ENCODE data around the gene ABLIM3. TPM values are rescaled to one million over a fixed set of nuclear protein-coding genes. Genes with fewer than 3 reads are reported as not detected.

Gene ABLIM3
- total and polyA plus RNA-seq, 2 experiments from 2014 or later, result 1.1 to 2.1 TPM

DNA sequence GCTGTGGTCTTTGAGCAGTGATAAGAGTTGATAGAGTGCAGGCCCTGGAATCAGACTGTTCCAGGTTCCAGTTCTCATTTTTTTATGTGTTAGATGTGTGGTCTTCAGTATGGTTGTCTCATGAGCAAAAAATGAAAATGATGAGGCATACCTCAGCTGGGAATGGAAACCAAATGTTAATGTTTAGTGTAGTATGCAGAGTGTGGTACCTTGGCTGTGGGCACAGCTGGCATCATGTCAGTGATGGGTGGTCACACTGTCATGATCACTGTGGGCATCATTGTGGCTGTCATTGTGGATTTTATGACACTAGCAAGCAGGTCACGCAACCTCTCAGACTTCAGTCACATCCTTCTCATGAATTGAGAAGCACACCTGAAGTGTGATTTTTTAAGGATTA lies 6.4 kb downstream of the ABLIM3 start:
- Histone ChIP-seq H3K27ac (no peak overlapping the region), H3K36me3 (no peaks in the 10 kb centered on the region), H3K4me1 (ENCODE audit: low read depth) (no peaks in the 10 kb centered on the region), H3K9me3 (ENCODE audit: low read depth) (no peaks in the 10 kb centered on the region), H3K27me3 (peaks cover 3% of the 10 kb centered on the region), H3K4me3 (no peak overlapping the region)
- no peak for DNase-seq (ENCODE audit: low read depth in 1 of 2, low spot score in 1 of 2)
- TF ChIP-seq, protein P1, sequence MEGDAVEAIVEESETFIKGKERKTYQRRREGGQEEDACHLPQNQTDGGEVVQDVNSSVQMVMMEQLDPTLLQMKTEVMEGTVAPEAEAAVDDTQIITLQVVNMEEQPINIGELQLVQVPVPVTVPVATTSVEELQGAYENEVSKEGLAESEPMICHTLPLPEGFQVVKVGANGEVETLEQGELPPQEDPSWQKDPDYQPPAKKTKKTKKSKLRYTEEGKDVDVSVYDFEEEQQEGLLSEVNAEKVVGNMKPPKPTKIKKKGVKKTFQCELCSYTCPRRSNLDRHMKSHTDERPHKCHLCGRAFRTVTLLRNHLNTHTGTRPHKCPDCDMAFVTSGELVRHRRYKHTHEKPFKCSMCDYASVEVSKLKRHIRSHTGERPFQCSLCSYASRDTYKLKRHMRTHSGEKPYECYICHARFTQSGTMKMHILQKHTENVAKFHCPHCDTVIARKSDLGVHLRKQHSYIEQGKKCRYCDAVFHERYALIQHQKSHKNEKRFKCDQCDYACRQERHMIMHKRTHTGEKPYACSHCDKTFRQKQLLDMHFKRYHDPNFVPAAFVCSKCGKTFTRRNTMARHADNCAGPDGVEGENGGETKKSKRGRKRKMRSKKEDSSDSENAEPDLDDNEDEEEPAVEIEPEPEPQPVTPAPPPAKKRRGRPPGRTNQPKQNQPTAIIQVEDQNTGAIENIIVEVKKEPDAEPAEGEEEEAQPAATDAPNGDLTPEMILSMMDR (IDR thresholded peaks at IDR 0.05; ENCODE audit: low read depth, low read length), result no peak

DNA sequence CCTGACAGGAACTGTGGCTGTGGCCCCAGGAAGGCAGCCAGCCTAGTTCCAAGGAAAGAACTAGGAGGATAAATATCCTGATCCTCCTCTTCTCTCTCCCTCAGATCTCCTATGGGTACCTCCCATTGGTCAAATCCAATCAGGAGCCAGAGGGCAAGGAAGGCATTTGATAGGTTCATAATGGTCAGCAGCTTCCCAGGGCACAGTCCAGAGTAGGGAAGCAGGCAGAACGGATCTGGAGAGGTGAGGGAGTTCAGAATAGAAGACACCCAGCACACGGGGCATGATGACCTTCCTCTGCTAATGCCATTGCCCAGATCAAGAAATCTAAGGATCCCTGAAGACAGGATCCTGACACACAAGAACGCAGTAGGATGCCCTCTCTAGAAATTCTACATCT lies 8.6 kb downstream of the ABLIM3 start:
- Histone ChIP-seq H3K4me1 (ENCODE audit: low read depth) (peaks cover 22% of the 10 kb centered on the region), H3K27ac (no peak overlapping the region), H3K27me3 (no peaks in the 10 kb centered on the region), H3K36me3 (no peaks in the 10 kb centered on the region), H3K4me3 (no peak overlapping the region), H3K9me3 (ENCODE audit: low read depth) (no peaks in the 10 kb centered on the region)
- peak in 1 of 2 donors; percentile 21 for DNase-seq (ENCODE audit: low read depth in 1 of 2, low spot score in 1 of 2)
- TF ChIP-seq, protein P1 (IDR thresholded peaks at IDR 0.05; ENCODE audit: low read depth, low read length), result no peak

DNA sequence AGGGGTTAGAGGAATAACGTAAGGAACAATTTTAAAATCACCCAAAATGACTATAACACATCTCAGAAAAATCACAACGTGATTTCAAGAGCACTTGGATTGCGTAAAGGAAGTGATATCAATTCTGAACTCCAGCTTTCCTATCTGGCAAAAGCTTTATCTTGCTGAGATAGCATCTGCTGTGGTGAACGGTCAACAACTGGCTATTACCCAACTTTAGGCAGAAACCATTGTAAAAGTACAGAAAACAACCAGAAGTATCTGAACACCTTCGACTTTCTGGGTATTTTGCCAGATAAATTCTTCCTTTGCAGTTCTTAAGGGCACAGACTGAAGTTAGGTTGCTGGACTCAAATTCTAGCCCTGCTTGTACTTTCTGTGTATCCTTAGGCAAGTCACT lies 9.2 kb downstream of the ABLIM3 start:
- no peak overlapping the region for H3K4me3 ChIP-seq
- H3K27me3 ChIP-seq, result no peaks in the 10 kb centered on the region
- no peaks in the 10 kb centered on the region for H3K9me3 ChIP-seq (ENCODE audit: low read depth)
- DNase-seq (ENCODE audit: low read depth in 1 of 2, low spot score in 1 of 2), result peak in 1 of 2 donors; percentile 72
- TF ChIP-seq, protein P1 (IDR thresholded peaks at IDR 0.05; ENCODE audit: low read depth, low read length), result no peak
- peaks cover 25% of the 10 kb centered on the region for H3K4me1 ChIP-seq (ENCODE audit: low read depth)
- H3K36me3 ChIP-seq, result no peaks in the 10 kb centered on the region
- H3K27ac ChIP-seq, result no peak overlapping the region

DNA sequence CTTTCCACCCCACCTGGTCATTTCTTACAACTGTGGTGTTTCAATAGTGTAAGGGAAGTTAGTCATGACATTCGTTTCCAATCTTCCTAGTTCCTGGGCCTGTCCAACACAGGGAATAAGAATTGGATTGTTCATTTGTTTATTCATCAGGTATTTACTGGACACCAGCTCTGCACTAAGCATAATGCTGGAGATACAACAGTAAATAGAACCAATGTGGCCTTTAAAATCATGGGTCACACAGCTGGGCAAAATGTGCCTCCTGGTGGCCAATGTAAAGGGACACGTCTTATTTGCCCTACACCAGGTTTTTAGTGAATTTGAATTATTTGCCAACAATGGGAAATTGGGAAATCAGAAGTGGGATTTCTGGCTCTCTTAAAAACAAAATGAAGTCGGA lies 10.4 kb downstream of the ABLIM3 start:
- no peaks in the 10 kb centered on the region for H3K27me3 ChIP-seq
- TF ChIP-seq, protein P1 (IDR thresholded peaks at IDR 0.05; ENCODE audit: low read depth, low read length), result peak; percentile 20
- no peak overlapping the region for H3K27ac ChIP-seq
- no peaks in the 10 kb centered on the region for H3K36me3 ChIP-seq
- H3K4me1 ChIP-seq (ENCODE audit: low read depth), result peaks cover 33% of the 10 kb centered on the region
- no peaks in the 10 kb centered on the region for H3K9me3 ChIP-seq (ENCODE audit: low read depth)
- H3K4me3 ChIP-seq, result no peak overlapping the region
- DNase-seq (ENCODE audit: low read depth in 1 of 2, low spot score in 1 of 2), result peak in 1 of 2 donors; percentile 27

DNA sequence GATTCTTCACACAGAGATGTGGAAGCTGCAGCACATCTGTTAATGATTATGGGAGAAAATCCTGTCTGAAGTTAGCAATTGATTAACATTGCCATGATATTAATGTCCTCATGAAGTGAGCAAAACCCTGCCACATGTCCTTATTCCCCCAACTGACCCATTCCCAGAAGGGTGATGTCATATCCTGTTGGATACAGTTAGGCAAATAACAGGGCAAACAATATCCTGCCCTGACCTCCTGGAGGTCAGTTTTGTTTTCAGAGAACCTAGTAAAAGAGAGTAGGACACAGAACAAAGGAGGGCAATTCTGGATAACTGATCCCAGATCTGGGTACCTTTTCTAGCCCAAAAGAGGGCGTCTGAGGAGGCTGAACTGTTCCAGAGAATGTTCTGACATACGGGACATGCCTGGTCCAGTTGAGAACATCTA lies 11.0 kb downstream of the ABLIM3 start:
- no peak overlapping the region for H3K4me3 ChIP-seq
- TF ChIP-seq, protein P1 (IDR thresholded peaks at IDR 0.05; ENCODE audit: low read depth, low read length), result no peak
- no peaks in the 10 kb centered on the region for H3K36me3 ChIP-seq
- DNase-seq (ENCODE audit: low read depth in 1 of 2, low spot score in 1 of 2), result peak in 1 of 2 donors; percentile 40
- H3K27me3 ChIP-seq, result no peaks in the 10 kb centered on the region
- no peaks in the 10 kb centered on the region for H3K9me3 ChIP-seq (ENCODE audit: low read depth)
- H3K4me1 ChIP-seq (ENCODE audit: low read depth), result peaks cover 40% of the 10 kb centered on the region
- no peak overlapping the region for H3K27ac ChIP-seq
